ENCODE data around the gene EFNA4. TPM values are rescaled to one million over a fixed set of nuclear protein-coding genes. Genes with fewer than 3 reads are reported as not detected.

EFNA4 gene
- total and polyA plus RNA-seq, 2 of the 4 experiments (the other 2 are of a cell fraction), result 3.8 to 11.8 TPM

DNA sequence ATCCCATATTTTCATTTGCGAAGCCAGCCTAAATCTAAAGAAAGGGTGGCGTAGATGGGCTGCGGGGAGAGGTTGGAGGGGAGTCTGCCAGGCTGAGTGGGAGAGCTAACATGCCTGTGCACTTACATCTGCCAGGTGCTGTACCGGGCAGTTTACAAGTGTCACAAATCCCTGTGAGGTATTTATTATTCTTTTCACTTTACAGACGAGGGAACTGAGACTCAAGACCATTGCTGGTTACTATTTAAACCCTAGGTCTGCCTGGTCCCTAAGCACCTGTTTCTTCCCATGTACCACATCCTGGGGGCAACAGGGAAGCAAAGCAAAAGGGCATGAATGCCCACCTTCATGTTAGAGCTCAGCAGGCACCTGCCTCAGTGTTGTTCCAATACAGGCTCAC, 44.8 kb downstream of the EFNA4 start:
- BruUV-seq (replicated peaks), result no TSS peak
- Histone ChIP-seq H3K18ac (ENCODE audit: low read depth, low read length) (no peak overlapping the region), H3K14ac (replicated peaks; ENCODE audit: low read depth, low read length) (no peak overlapping the region), H2BK15ac (ENCODE audit: low read depth, low read length) (no peak overlapping the region), H3K9ac (ENCODE audit: low read depth, low read length) (no peak overlapping the region), H3K4ac (ENCODE audit: low read depth, low read length) (no peak overlapping the region), H3K27me3 (ENCODE audit: control insufficient read depth, insufficient read depth, low read length) (peaks cover 56% of the 10 kb centered on the region), H3K4me2 (ENCODE audit: low read depth, low read length) (no peak overlapping the region), H4K5ac (ENCODE audit: low read depth, low read length) (no peak overlapping the region), H2AK5ac (ENCODE audit: low read depth, low read length) (no peak overlapping the region), H3K4me1 (ENCODE audit: control insufficient read depth, insufficient read depth, low read length) (no peaks in the 10 kb centered on the region), H2BK5ac (ENCODE audit: low read depth, low read length, poor library complexity, severe bottlenecking) (no peak overlapping the region), H4K20me1 (ENCODE audit: insufficient read depth, low read length) (no peaks in the 10 kb centered on the region), H3K79me1 (ENCODE audit: low read depth in 1 of 2, low read length in 2 of 2) (no peaks in the 10 kb centered on the region), H3K56ac (ENCODE audit: extremely low read depth, insufficient read depth, low read length) (no peak overlapping the region), H2BK120ac (ENCODE audit: low read depth, low read length) (no peak overlapping the region), H3K9me1 (ENCODE audit: insufficient read depth, low read length) (no peaks in the 10 kb centered on the region), H4K91ac (ENCODE audit: insufficient read depth, low read depth, low read length) (no peak overlapping the region), H4K8ac (ENCODE audit: low read depth in 2 of 2, low read length in 2 of 2) (no peak overlapping the region), H2AK9ac (replicated peaks; ENCODE audit: low read depth, low read length, poor library complexity) (no peak overlapping the region), H3K4me3 (ENCODE audit: insufficient read depth, low read depth, low read length) (no peak overlapping the region), H3K27ac (ENCODE audit: insufficient read depth, low read length) (no peak overlapping the region), H3K23ac (ENCODE audit: low read depth, low read length) (no peak overlapping the region), H3K36me3 (ENCODE audit: control insufficient read depth, insufficient read depth, low read length) (no peaks in the 10 kb centered on the region), H2BK20ac (ENCODE audit: low read depth, low read length) (no peak overlapping the region), H3K9me3 (ENCODE audit: control insufficient read depth, insufficient read depth, low read length) (no peaks in the 10 kb centered on the region), H2AFZ (replicated peaks; ENCODE audit: low read length, poor library complexity) (no peak overlapping the region)
- WGBS, 2 experiments (ENCODE audit: extremely low coverage in 2 of 2, insufficient read length in 1 of 2), result no CpG with 5 or more reads among the region's 5 CpGs
- dilution Hi-C loops (cut with HindIII; ENCODE audit: low sequenced_read_pairs, unreplicated experiment), result no loop called here
- ChIA-PET POLR2A (ENCODE audit: unreplicated experiment) (no interaction called here), CTCF (no interaction called here)
- in situ Hi-C loops (cut with MboI; ENCODE audit: low sequenced_read_pairs), result no loop called here
- ATAC-seq (ENCODE audit: low read depth) (no peak), DNase-seq (no peak)
- TF ChIP-seq MAFK (IDR thresholded peaks at IDR 0.05; ENCODE audit: low read depth, low read length) (no peak), NFE2L2 (IDR thresholded peaks at IDR 0.05; ENCODE audit: low read depth, low read length) (no peak), POLR2A (IDR thresholded peaks at IDR 0.05; ENCODE audit: low read depth, low read length) (no peak), FOS (IDR thresholded peaks at IDR 0.05; ENCODE audit: low read depth, low read length) (no peak), RAD21 (IDR thresholded peaks at IDR 0.05; ENCODE audit: low read length) (no peak)
- TF ChIP-seq, protein P1, sequence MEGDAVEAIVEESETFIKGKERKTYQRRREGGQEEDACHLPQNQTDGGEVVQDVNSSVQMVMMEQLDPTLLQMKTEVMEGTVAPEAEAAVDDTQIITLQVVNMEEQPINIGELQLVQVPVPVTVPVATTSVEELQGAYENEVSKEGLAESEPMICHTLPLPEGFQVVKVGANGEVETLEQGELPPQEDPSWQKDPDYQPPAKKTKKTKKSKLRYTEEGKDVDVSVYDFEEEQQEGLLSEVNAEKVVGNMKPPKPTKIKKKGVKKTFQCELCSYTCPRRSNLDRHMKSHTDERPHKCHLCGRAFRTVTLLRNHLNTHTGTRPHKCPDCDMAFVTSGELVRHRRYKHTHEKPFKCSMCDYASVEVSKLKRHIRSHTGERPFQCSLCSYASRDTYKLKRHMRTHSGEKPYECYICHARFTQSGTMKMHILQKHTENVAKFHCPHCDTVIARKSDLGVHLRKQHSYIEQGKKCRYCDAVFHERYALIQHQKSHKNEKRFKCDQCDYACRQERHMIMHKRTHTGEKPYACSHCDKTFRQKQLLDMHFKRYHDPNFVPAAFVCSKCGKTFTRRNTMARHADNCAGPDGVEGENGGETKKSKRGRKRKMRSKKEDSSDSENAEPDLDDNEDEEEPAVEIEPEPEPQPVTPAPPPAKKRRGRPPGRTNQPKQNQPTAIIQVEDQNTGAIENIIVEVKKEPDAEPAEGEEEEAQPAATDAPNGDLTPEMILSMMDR (conservative IDR thresholded peaks at IDR 0.05; ENCODE audit: low read depth, low read length), result no peak
- TF ChIP-seq, protein P2, sequence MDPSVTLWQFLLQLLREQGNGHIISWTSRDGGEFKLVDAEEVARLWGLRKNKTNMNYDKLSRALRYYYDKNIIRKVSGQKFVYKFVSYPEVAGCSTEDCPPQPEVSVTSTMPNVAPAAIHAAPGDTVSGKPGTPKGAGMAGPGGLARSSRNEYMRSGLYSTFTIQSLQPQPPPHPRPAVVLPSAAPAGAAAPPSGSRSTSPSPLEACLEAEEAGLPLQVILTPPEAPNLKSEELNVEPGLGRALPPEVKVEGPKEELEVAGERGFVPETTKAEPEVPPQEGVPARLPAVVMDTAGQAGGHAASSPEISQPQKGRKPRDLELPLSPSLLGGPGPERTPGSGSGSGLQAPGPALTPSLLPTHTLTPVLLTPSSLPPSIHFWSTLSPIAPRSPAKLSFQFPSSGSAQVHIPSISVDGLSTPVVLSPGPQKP (IDR thresholded peaks at IDR 0.05; ENCODE audit: borderline replicate concordance, low read depth, low read length), result no peak
- intact Hi-C loops (cut with micrococcal nuclease), result no loop called here
